Fibroblast of lung (primary cell): Measurements from ENCODE around the gene TCF4.

ENCODE experiments used
- EZH2 ChIP-seq: IDR thresholded peaks from 2 replicates; pipeline ENCODE4 v1.5.1; 2012; ENCODE audit warnings: low read length, control low read depth, mild to moderate bottlenecking; ENCODE audit errors: missing control alignments
- TF ChIP-seq, protein P1 (sequence below), 2 donors: IDR thresholded peaks in 1 of 2; conservative IDR thresholded peaks in 1 of 2; 1 replicate in 1 of 2; 2 replicates in 1 of 2; pipeline ENCODE4 v1.5.1; 2011 to 2012; ENCODE audit warnings: low read length in 2 of 2, control low read depth in 1 of 2, inconsistent platforms in 1 of 2, low read depth in 1 of 2, mild to moderate bottlenecking in 1 of 2

DNA sequence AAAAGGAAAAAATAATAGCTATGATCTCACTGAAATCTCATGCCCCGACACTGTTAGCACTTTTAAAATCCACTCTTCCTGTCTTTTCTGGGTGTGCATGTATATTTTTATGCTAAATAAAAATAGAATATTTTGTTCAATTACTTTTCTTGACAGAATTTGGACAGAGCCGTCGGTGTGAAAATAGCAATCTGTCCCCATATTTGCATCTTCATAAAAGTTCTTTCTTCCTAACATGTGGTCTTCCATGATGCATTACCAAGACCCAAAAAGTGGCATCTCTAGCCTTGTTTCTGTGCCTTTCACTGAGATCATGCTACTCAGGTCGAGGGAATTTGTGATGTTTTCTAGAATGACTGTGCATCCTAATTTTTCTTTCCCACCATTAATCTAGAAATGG is 329.9 kb downstream of the TCF4 start:
- no peak for TF ChIP-seq EZH2
- TF ChIP-seq, protein P1, sequence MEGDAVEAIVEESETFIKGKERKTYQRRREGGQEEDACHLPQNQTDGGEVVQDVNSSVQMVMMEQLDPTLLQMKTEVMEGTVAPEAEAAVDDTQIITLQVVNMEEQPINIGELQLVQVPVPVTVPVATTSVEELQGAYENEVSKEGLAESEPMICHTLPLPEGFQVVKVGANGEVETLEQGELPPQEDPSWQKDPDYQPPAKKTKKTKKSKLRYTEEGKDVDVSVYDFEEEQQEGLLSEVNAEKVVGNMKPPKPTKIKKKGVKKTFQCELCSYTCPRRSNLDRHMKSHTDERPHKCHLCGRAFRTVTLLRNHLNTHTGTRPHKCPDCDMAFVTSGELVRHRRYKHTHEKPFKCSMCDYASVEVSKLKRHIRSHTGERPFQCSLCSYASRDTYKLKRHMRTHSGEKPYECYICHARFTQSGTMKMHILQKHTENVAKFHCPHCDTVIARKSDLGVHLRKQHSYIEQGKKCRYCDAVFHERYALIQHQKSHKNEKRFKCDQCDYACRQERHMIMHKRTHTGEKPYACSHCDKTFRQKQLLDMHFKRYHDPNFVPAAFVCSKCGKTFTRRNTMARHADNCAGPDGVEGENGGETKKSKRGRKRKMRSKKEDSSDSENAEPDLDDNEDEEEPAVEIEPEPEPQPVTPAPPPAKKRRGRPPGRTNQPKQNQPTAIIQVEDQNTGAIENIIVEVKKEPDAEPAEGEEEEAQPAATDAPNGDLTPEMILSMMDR (conservative IDR thresholded peaks at IDR 0.05 in 1 of 2, IDR thresholded peaks at IDR 0.05 in 1 of 2; ENCODE audit: low read depth in 1 of 2, low read length in 2 of 2): no peak
